Nephron progenitor cell (in vitro differentiated cells): ENCODE data around the gene FLAD1.

ENCODE experiments used
- DNase-seq: peaks from one replicate; pipeline ENCODE4 v3.0.0; 2021
- H3K27ac Mint-ChIP-seq: 2 replicates; pipeline ENCODE4 v1.8.0; 2021; ENCODE audit warnings: mild to moderate bottlenecking, moderate library complexity, mixed read lengths
- H3K27me3 Mint-ChIP-seq: 2 replicates; pipeline ENCODE4 v1.8.0; 2021; ENCODE audit warnings: mild to moderate bottlenecking, low read depth, mixed read lengths; ENCODE audit not compliant: poor library complexity
- H3K36me3 Mint-ChIP-seq: 2 replicates; pipeline ENCODE4 v1.8.0; 2021; ENCODE audit warnings: low read depth, mixed read lengths
- H3K4me1 Mint-ChIP-seq: 2 replicates; pipeline ENCODE4 v1.8.0; 2021; ENCODE audit warnings: mixed read lengths
- H3K4me3 Mint-ChIP-seq: 2 replicates; pipeline ENCODE4 v1.8.0; 2021; ENCODE audit warnings: mild to moderate bottlenecking, moderate library complexity, mixed read lengths
- H3K9me3 Mint-ChIP-seq: 2 replicates; pipeline ENCODE4 v1.8.0; 2021; ENCODE audit warnings: mild to moderate bottlenecking, moderate library complexity, mixed read lengths
- TF ChIP-seq, protein P1 (sequence below): fragments of 200-600 bp; sonication (generic); IDR thresholded peaks from 2 replicates; pipeline ENCODE4 v1.5.0; 2021; ENCODE audit warnings: antibody characterized with exemption

The FLAD1 gene

DNA sequence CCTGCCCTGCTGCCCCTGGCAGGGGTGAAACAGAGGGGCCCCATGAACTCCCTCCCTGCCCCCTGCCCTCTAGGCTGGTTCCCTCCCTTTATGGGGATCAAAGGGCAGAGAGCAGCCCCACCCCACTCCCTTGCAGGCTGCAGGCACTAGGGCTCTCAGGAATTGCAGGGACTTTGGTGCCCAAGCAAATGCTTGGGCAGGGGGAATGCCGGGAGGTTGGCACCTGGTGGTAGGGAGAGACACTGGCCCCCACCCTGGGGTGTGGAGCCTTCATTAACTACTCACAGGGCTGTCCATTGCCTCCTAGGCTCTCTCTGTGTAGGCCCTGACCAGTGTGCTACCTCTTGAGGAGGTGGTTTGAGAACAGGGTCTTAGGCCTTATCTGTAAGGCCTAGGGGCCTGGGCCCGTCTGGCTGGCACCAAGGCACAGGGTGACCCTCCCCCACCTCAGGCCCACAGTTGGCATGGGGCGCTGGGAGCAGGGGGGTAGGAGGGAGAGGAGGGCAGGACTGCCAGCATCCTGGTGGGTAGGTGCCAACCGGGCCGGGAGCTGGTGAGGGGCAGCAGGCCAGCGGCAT lies 24.2 kb downstream of the FLAD1 start:
- Mint-ChIP-seq H3K36me3 (no peaks in the 10 kb centered on the region), H3K9me3 (no peaks in the 10 kb centered on the region), H3K4me3 (no peak overlapping the region), H3K4me1 (peaks cover 55% of the 10 kb centered on the region), H3K27me3 (peaks cover 9% of the 10 kb centered on the region), H3K27ac (no peak overlapping the region)
- DNase-seq, result no peak
- TF ChIP-seq, protein P1, sequence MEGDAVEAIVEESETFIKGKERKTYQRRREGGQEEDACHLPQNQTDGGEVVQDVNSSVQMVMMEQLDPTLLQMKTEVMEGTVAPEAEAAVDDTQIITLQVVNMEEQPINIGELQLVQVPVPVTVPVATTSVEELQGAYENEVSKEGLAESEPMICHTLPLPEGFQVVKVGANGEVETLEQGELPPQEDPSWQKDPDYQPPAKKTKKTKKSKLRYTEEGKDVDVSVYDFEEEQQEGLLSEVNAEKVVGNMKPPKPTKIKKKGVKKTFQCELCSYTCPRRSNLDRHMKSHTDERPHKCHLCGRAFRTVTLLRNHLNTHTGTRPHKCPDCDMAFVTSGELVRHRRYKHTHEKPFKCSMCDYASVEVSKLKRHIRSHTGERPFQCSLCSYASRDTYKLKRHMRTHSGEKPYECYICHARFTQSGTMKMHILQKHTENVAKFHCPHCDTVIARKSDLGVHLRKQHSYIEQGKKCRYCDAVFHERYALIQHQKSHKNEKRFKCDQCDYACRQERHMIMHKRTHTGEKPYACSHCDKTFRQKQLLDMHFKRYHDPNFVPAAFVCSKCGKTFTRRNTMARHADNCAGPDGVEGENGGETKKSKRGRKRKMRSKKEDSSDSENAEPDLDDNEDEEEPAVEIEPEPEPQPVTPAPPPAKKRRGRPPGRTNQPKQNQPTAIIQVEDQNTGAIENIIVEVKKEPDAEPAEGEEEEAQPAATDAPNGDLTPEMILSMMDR, result no peak

DNA sequence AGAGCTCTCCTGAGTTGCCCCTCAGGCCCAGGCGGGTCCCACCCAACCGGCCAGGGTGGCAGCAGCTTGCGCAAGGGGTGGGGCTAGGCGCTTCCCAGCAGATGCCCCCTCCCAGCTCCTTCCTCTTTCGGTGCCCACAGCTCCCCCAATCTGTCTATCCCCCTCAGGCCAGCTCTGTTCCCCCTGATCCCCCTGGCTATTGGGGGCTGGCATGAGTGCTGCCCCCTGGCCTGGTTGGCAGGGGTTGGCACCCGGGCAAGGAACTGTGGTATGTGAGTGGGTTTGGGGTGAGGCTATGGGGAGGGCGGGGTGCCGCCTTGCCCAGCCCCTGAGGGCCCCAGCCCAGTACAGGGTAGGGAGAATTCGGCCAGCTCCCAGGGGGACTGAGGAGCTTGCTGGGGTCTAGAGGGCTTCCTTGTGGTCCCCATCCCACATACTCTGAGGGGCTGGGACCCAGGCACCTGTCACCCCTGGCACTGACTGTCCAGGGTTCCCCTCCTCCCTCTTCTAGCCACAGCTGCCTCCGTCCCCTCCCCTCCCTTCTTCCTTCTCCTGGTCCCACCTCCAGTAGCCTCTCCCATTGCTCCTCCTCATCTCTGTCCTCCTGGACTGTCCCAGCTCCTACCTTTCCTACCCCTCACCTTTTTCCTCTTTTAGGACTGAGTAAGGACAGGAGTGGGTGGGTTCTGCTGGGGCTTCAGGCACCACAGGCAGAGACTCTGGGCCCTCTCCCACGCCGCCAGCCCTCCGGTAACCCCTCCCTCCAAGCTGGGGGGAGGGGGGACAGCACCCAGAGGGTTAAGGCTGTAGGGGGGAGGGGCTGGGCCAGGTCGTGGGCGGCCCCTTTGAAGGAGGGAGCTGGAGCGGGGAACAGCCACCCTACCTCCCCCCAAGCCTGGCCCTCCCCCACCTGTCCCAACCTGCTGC lies 25.1 kb downstream of the FLAD1 start:
- Mint-ChIP-seq H3K27me3 (peaks cover 11% of the 10 kb centered on the region), H3K4me3 (no peak overlapping the region), H3K9me3 (no peaks in the 10 kb centered on the region), H3K4me1 (peaks cover 65% of the 10 kb centered on the region), H3K36me3 (no peaks in the 10 kb centered on the region), H3K27ac (no peak overlapping the region)
- no peak for DNase-seq
- TF ChIP-seq, protein P1, result no peak

DNA sequence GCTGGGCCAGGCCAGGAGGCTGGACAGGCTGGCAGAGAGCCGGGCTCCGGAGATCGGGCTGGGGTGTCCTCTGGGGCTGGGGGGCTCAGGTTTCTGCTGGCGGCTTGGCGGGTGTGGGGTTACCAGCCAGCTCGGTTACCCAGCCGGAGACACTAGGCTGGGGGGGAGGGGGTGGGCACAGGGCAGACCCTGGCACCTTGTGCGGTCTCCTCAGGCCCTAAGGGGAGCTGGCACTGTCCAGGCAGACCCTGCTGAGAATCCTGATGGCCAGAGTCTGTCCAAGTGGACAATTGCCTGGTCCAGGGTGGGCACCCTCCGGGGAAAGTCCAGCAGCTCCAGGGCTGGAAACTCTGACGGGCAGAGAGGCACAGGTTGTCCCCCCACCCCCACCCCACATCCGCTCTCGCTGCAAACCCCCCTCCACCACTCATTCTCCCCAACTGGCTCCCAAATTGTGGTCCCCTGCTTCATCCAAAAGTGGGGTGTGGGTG lies 26.1 kb downstream of the FLAD1 start:
- Mint-ChIP-seq H3K27ac (no peak overlapping the region), H3K27me3 (peaks cover 11% of the 10 kb centered on the region), H3K9me3 (no peaks in the 10 kb centered on the region), H3K4me1 (peaks cover 56% of the 10 kb centered on the region), H3K36me3 (no peaks in the 10 kb centered on the region), H3K4me3 (no peak overlapping the region)
- TF ChIP-seq, protein P1, result no peak
- no peak for DNase-seq

DNA sequence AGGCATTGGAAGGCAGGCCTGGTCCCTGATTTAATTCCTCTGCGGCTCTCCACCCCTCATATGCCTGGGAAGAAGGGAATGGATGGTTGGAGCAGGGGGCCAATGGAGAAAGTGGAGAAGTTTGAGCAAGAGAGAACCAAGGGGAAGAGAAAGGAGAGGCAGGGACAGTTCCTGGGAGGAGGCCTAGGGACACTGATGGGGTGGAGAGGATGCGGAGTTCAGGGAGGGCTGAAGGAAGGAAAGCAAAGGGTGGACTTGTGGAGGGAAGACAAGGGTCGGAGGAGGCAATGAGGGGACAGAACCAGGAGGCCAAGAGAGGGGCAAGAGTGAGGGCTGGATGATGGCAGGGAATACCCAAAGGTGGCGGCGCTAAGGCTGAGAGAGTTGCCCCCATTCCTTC lies 26.6 kb downstream of the FLAD1 start:
- no peaks in the 10 kb centered on the region for H3K9me3 Mint-ChIP-seq

DNA sequence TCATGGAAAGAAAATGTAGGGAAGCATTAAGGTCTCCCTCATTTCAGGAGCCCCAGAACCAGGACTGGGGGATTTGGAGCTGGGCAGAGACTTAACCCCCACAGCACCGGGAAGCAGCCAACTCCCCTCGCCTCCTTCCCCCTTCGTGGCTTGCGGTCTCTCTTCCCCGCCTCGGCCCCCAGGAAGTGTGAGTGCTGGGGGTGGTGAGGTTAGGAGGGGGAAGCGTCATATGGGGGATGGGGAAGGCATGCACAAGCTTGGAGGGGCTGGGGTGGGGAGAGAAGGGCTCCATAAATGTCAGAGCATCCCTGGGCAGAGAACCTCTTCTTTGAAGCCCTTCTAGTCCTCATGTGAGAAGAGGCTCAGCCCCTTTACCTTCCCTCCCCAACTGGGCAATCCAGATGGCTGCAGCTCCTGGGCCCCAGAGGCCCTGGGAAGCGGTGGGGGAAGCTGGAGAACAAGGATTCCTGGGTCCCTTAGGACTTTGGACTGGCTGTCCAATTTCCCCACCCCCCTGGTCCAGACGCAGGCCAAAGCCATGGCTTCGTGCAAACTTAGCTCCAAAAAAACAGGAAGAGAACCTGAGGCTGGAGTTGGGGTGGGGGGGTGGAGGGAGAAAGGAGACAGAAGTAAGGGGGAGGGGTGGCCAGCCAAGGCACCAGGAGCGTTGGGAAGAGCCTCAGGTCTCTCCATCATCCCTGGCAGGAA lies 27.2 kb downstream of the FLAD1 start:
- H3K4me1 Mint-ChIP-seq, result peaks cover 52% of the 10 kb centered on the region
- no peak for DNase-seq
- no peaks in the 10 kb centered on the region for H3K9me3 Mint-ChIP-seq
- TF ChIP-seq, protein P1, result no peak
- peaks cover 11% of the 10 kb centered on the region for H3K27me3 Mint-ChIP-seq
- no peaks in the 10 kb centered on the region for H3K36me3 Mint-ChIP-seq
- no peak overlapping the region for H3K4me3 Mint-ChIP-seq
- H3K27ac Mint-ChIP-seq, result peak overlapping the region; percentile 38

More for the DNA sequence above, 26.6 kb downstream of the FLAD1 start:
- Mint-ChIP-seq H3K4me3 (no peak overlapping the region), H3K27ac (peak overlapping the region; percentile 38), H3K27me3 (peaks cover 11% of the 10 kb centered on the region), H3K4me1 (peaks cover 52% of the 10 kb centered on the region), H3K36me3 (no peaks in the 10 kb centered on the region)
- DNase-seq, result no peak
- TF ChIP-seq, protein P1, result no peak
